Transverse colon (tissue), 4 donors: ENCODE measurements around the gene LAMTOR5. TPM values are rescaled to one million over a fixed set of nuclear protein-coding genes. Genes with fewer than 3 reads are reported as not detected.

Experiments used
- DNase-seq: peaks from one replicate; pipeline ENCODE4 v3.0.0-alpha.2; 2019
- H3K27ac ChIP-seq, 4 donors: fragments of 200-600 bp; sonication (generic); 2 replicates each; pipeline ENCODE4 v1.5.1; 2016 to 2018; ENCODE audit warnings: inconsistent platforms in 4 of 4
- H3K27me3 ChIP-seq: fragments of 200-600 bp; sonication (generic); 2 replicates; pipeline ENCODE4 v1.5.1; 2017; ENCODE audit warnings: inconsistent platforms
- H3K36me3 ChIP-seq, 4 donors: fragments of 200-600 bp; sonication (generic); 2 replicates each; pipeline ENCODE4 v1.5.1; 2017 to 2019; ENCODE audit warnings: inconsistent platforms in 4 of 4
- H3K4me1 ChIP-seq, 4 donors: fragments of 200-600 bp; sonication (generic); 2 replicates each; pipeline ENCODE4 v1.5.1; 2017 to 2020; ENCODE audit warnings: inconsistent platforms in 4 of 4
- H3K4me3 ChIP-seq, 4 donors: fragments of 200-600 bp; sonication (generic); 1 replicate in 1 of 4; 2 replicates in 3 of 4; pipeline versions ENCODE4 v1.5.1 to v1.6.1; 2017 to 2019; ENCODE audit warnings: inconsistent platforms in 4 of 4
- H3K9me3 ChIP-seq, 2 donors: fragments of 200-600 bp; sonication (generic); 2 replicates each; pipeline ENCODE4 v1.5.1; 2017 to 2019; ENCODE audit warnings: inconsistent platforms in 2 of 2
- CTCF ChIP-seq, 5 experiments: fragments of 200-600 bp in 3 of 5; fragments of 450-650 bp in 2 of 5; sonication (generic) in 3 of 5; IDR thresholded peaks; 1 replicate in 2 of 5; 2 replicates in 3 of 5; pipeline ENCODE4 v1.5.1; 2016 to 2017; ENCODE audit warnings: antibody characterized with exemption in 5 of 5, inconsistent platforms in 3 of 5, mild to moderate bottlenecking in 2 of 5, moderate library complexity in 1 of 5
- EP300 ChIP-seq: sonication (generic); formaldehyde crosslinking; IDR thresholded peaks from one replicate; pipeline ENCODE4 v1.6.1; 2017; ENCODE audit warnings: antibody characterized with exemption, low read depth
- POLR2A ChIP-seq: fragments of 450-650 bp; IDR thresholded peaks from one replicate; pipeline ENCODE4 v1.6.1; 2016; ENCODE audit warnings: antibody characterized with exemption, mild to moderate bottlenecking, moderate library complexity
- POLR2AphosphoS5 ChIP-seq, 3 donors: sonication (generic); formaldehyde crosslinking; IDR thresholded peaks; one replicate each; pipeline ENCODE4 v1.6.1; 2016; ENCODE audit warnings: antibody characterized with exemption in 3 of 3
- WGBS, 2 donors: methylation state at CpG; one replicate each; pipeline ENCODE4 v1.1.5; 2018; ENCODE audit warnings: low coverage in 1 of 2; 5-methylcytosine and 5-hydroxymethylcytosine counted together
- in situ Hi-C, 4 donors: fragments of 200-750 bp; cut with MboI; loops; one replicate each; pipeline versions ENCODE4 v1.15.0 to v1.15.1; 2017; ENCODE audit warnings: low sequenced_read_pairs in 3 of 4, low pct_ligation_motif_present in 1 of 4, low pct_unique_long_range_greater_than_20kb in 1 of 4
- intact Hi-C: fragments of 100-400 bp; cut with DNase I; formaldehyde crosslinking; loops from one replicate; pipeline ENCODE4 v1.15.1; 2023; ENCODE audit warnings: low total_unique reads
- total RNA-seq, 4 donors: library from RNA; depleted of rRNA; stranded (reverse); fragments of >200 nt; gene quantifications; one replicate each; pipeline ENCODE4 v1.1.0, GENCODE V29; 2016

The LAMTOR5 gene
- total RNA-seq, 4 donors from 2014 or later = 7.1 to 113 (median 38.2) TPM

GRCh38 chr1:110426854-110427253, 19.4 kb upstream of the LAMTOR5 start:
- intact Hi-C loops (no loop called here), in situ Hi-C loops (no loop called here)
- Histone ChIP-seq H3K27me3 (peaks cover 14% of the 10 kb centered on the region), H3K27ac (no peak overlapping the region), H3K4me3 (no peak overlapping the region), H3K9me3 (no peaks in the 10 kb centered on the region), H3K36me3 (no peaks in the 10 kb centered on the region), H3K4me1 (no peaks in the 10 kb centered on the region)
- WGBS, 2 donors = 49% methylated on average over 4 of the region's 4 CpGs; no CpG with 5 or more reads in 1 of the 2 donors
- TF ChIP-seq POLR2A = no peak
- TF ChIP-seq POLR2AphosphoS5 (IDR thresholded peaks at IDR 0.05) = no peak
- TF ChIP-seq CTCF (IDR thresholded peaks at IDR 0.05) = no peak
- TF ChIP-seq EP300 = no peak
- no peak for DNase-seq

GRCh38 chr1:110425612-110426152, 18.2 kb upstream of the LAMTOR5 start:
- intact Hi-C loops (no loop called here), in situ Hi-C loops (no loop called here)
- H3K4me3 ChIP-seq = no peak overlapping the region
- no peaks in the 10 kb centered on the region for H3K4me1 ChIP-seq
- H3K27me3 ChIP-seq = peaks cover 3% of the 10 kb centered on the region
- 76 to 84% methylated on average over 4 to 9 of the region's 9 CpGs for WGBS, 2 donors
- TF ChIP-seq CTCF (IDR thresholded peaks at IDR 0.05) (no peak), EP300 (no peak), POLR2A (no peak), POLR2AphosphoS5 (IDR thresholded peaks at IDR 0.05) (no peak)
- no peaks in the 10 kb centered on the region for H3K9me3 ChIP-seq
- no peaks in the 10 kb centered on the region for H3K36me3 ChIP-seq
- no peak overlapping the region for H3K27ac ChIP-seq
- DNase-seq = no peak

- no peaks in the 10 kb centered on the region for H3K36me3 ChIP-seq
- H3K4me3 ChIP-seq = no peak overlapping the region
- 65 to 77% methylated on average over 8 to 9 of the region's 9 CpGs for WGBS, 2 donors
- no peaks in the 10 kb centered on the region for H3K9me3 ChIP-seq
- no peak overlapping the region for H3K27ac ChIP-seq
- intact Hi-C loops (no loop called here), in situ Hi-C loops (loop anchor here in 1 of 4 donors (5.0 kb wide), 1 partner anchor 37 kb away; no protein-coding TSS in a partner anchor)
- TF ChIP-seq EP300 = no peak
- TF ChIP-seq POLR2A = no peak
- no peak for TF ChIP-seq POLR2AphosphoS5 (IDR thresholded peaks at IDR 0.05)
- TF ChIP-seq CTCF (IDR thresholded peaks at IDR 0.05) = no peak
- DNase-seq = no peak
- no peaks in the 10 kb centered on the region for H3K4me1 ChIP-seq
- no peaks in the 10 kb centered on the region for H3K27me3 ChIP-seq
Measured at GRCh38 chr1:110424699-110425611, 17.5 kb upstream of the LAMTOR5 start.
